AG04450 (cell line): ENCODE data around the gene GPBP1. TPM values are rescaled to one million over a fixed set of nuclear protein-coding genes. Genes with fewer than 3 reads are reported as not detected.

ENCODE experiments used
- CTCF ChIA-PET: fragments of 300-600, 350-600 bp; formaldehyde crosslinking; extraction: SDS; loops from one replicate; lab custom pipeline; 2022; ENCODE audit warnings: antibody characterized with exemption, inconsistent platforms; lab: Charles Lee
- POLR2A ChIA-PET: fragments of 350-600 bp; formaldehyde crosslinking; extraction: SDS; loops from one replicate; lab custom pipeline; 2021; ENCODE audit warnings: antibody characterized with exemption, inconsistent platforms; lab: Yijun Ruan, JAX
- DNase-seq: peaks from one replicate; pipeline ENCODE4 v3.0.0-alpha.2; 2011; ENCODE audit warnings: low read depth, low spot score
- H3K27ac ChIP-seq: one replicate; pipeline ENCODE4 v1.5.1; 2012; ENCODE audit warnings: low read depth, low read length, control low read depth
- H3K27me3 ChIP-seq: one replicate; pipeline ENCODE4 v1.6.0; 2012; ENCODE audit warnings: low read length; ENCODE audit not compliant: control insufficient read depth, insufficient read depth
- H3K4me3 ChIP-seq: 2 replicates; pipeline ENCODE4 v1.5.1; 2011; ENCODE audit warnings: mild to moderate bottlenecking, low read depth, low read length, control low read depth
- H3K9me3 ChIP-seq: 2 replicates; pipeline ENCODE4 v1.5.1; 2012; ENCODE audit warnings: low read length; ENCODE audit not compliant: control insufficient read depth, insufficient read depth
- CTCF ChIP-seq: IDR thresholded peaks from 2 replicates; pipeline ENCODE4 v1.5.1; 2011; ENCODE audit warnings: low read depth, low read length, control low read depth, inconsistent platforms
- polyA plus RNA-seq: library from polyadenylated mRNA; depleted of rRNA; stranded (reverse); fragments of >200 nt; gene quantifications from 2 replicates; pipeline ENCODE4 v1.2.3, GENCODE V29; 2011

The GPBP1 gene
- polyA plus RNA-seq, 1 experiment: 67.7 TPM

- Histone ChIP-seq H3K27ac (no peak overlapping the region), H3K9me3 (no peaks in the 10 kb centered on the region), H3K4me3 (no peak overlapping the region), H3K27me3 (no peaks in the 10 kb centered on the region)
- POLR2A ChIA-PET: no interaction called here
- no peak for TF ChIP-seq CTCF
- no peak for DNase-seq
- CTCF ChIA-PET: no interaction called here
Measured at GRCh38 chr5:57216714-57217113, 42.9 kb downstream of the GPBP1 start.

GRCh38 chr5:57219386-57219785 lies 45.5 kb downstream of the GPBP1 start:
- H3K9me3 ChIP-seq: no peaks in the 10 kb centered on the region
- ChIA-PET POLR2A (interaction anchor here (1.1 kb wide), 1 partner anchor 46 kb away, joined by 5 read pairs; the partner anchor contains the start of gene GPBP1), CTCF (interaction anchor here (0.6 to 2.0 kb wide), 13 partner anchors 29 to 1237 kb away, joined by 3 to 24 read pairs (median 4); partner anchors contain the start of gene GPBP1)
- TF ChIP-seq CTCF: no peak
- no peaks in the 10 kb centered on the region for H3K27me3 ChIP-seq
- DNase-seq: no peak
- H3K27ac ChIP-seq: no peak overlapping the region
- no peak overlapping the region for H3K4me3 ChIP-seq

GRCh38 chr5:57221049-57221568 lies 47.2 kb downstream of the GPBP1 start:
- TF ChIP-seq CTCF: peak; percentile 81
- no peak overlapping the region for H3K4me3 ChIP-seq
- no peak overlapping the region for H3K27ac ChIP-seq
- DNase-seq: no peak
- no peaks in the 10 kb centered on the region for H3K27me3 ChIP-seq
- ChIA-PET CTCF (interaction anchor here (1.2 to 1.6 kb wide), 2 partner anchors 83 to 319 kb away, joined by 6 to 24 read pairs; no protein-coding TSS in a partner anchor), POLR2A (no interaction called here)
- no peaks in the 10 kb centered on the region for H3K9me3 ChIP-seq

- ChIA-PET CTCF (no interaction called here), POLR2A (no interaction called here)
- no peak for DNase-seq
- no peak for TF ChIP-seq CTCF
- H3K4me3 ChIP-seq: no peak overlapping the region
- no peaks in the 10 kb centered on the region for H3K27me3 ChIP-seq
- H3K27ac ChIP-seq: no peak overlapping the region
- H3K9me3 ChIP-seq: no peaks in the 10 kb centered on the region
Measured at GRCh38 chr5:57225553-57225952, 51.7 kb downstream of the GPBP1 start.

- CTCF ChIA-PET: interaction anchor here (1.4 kb wide), 1 partner anchor 91 kb away, joined by 4 read pairs; no protein-coding TSS in a partner anchor
- POLR2A ChIA-PET: no interaction called here
- no peak for DNase-seq
- Histone ChIP-seq H3K4me3 (no peak overlapping the region), H3K27ac (no peak overlapping the region), H3K27me3 (no peaks in the 10 kb centered on the region), H3K9me3 (peaks cover 4% of the 10 kb centered on the region; the same call in 1 of the 2 replicates)
- no peak for TF ChIP-seq CTCF
Measured at GRCh38 chr5:57229313-57229712, 55.5 kb downstream of the GPBP1 start.
